PC-3 (cell line): ENCODE data around the gene RIPOR3. TPM values are rescaled to one million over a fixed set of nuclear protein-coding genes. Genes with fewer than 3 reads are reported as not detected.

ENCODE experiments used
- ATAC-seq: fragments of 200-7000 bp; cut with Tn5 transposase; 2 replicates; pipeline ENCODE4 v1.9.1; 2020; ENCODE audit warnings: mild to moderate bottlenecking, moderate library complexity
- BruUV-seq: library from RNA; stranded (reverse); fragments of 400-500 nt; replicated peaks from 2 replicates; lab custom pipeline; 2021; lab: Mats Ljungman, UMichigan
- CTCF ChIA-PET: fragments of 300-600 bp; sonication (Branson Sonifier 250); formaldehyde crosslinking; loops from one replicate; lab custom pipeline; 2022; ENCODE audit warnings: antibody characterized with exemption; lab: Charles Lee
- POLR2A ChIA-PET: fragments of 300-600 bp; sonication (Branson Sonifier 250); formaldehyde crosslinking; loops from one replicate; lab custom pipeline; 2022; ENCODE audit warnings: antibody characterized with exemption; ENCODE audit not compliant: unreplicated experiment; lab: Charles Lee
- DNase-seq: peaks from one replicate; pipeline ENCODE4 v3.0.0-alpha.2; 2015
- H2AFZ ChIP-seq: fragments of 300-600 bp; sonication (generic); 2 replicates; pipeline ENCODE4 v1.6.0; 2016; ENCODE audit warnings: antibody characterized with exemption, low read length
- H3F3A ChIP-seq: fragments of 300-600 bp; sonication (generic); one replicate; pipeline ENCODE4 v1.6.0; 2017; ENCODE audit warnings: antibody characterized with exemption, low read length, control low read depth, mild to moderate bottlenecking; ENCODE audit not compliant: unreplicated experiment
- H3K27ac ChIP-seq: fragments of 300-600 bp; sonication (generic); 2 replicates; pipeline ENCODE4 v1.5.1; 2016; ENCODE audit warnings: mild to moderate bottlenecking, low read length
- H3K27me3 ChIP-seq: fragments of 300-600 bp; sonication (generic); 2 replicates; pipeline ENCODE4 v1.6.1; 2016; ENCODE audit warnings: low read length, mixed read lengths
- H3K36me3 ChIP-seq: fragments of 300-600 bp; sonication (generic); 2 replicates; pipeline ENCODE4 v1.6.1; 2016; ENCODE audit warnings: low read depth, mixed run types, low read length, mixed read lengths
- H3K4me1 ChIP-seq: fragments of 300-600 bp; sonication (generic); 2 replicates; pipeline ENCODE4 v1.5.1; 2016; ENCODE audit warnings: low read length; ENCODE audit not compliant: insufficient read depth
- H3K4me2 ChIP-seq: fragments of 300-600 bp; sonication (generic); 2 replicates; pipeline ENCODE4 v1.6.0; 2016; ENCODE audit warnings: low read length
- H3K4me3 ChIP-seq: fragments of 300-600 bp; sonication (generic); 2 replicates; pipeline ENCODE4 v1.5.1; 2016; ENCODE audit warnings: mild to moderate bottlenecking, low read length, mixed read lengths
- H3K79me2 ChIP-seq: fragments of 300-600 bp; sonication (generic); 2 replicates; pipeline ENCODE4 v1.6.1; 2017; ENCODE audit warnings: low read length, mixed read lengths
- H3K9ac ChIP-seq: fragments of 300-600 bp; sonication (generic); 2 replicates; pipeline ENCODE4 v1.6.0; 2016; ENCODE audit warnings: mild to moderate bottlenecking, low read length
- H3K9me2 ChIP-seq: fragments of 300-600 bp; sonication (generic); replicated peaks from 2 replicates; pipeline ENCODE4 v1.6.1; 2016; ENCODE audit warnings: mixed run types, low read length, mixed read lengths
- H3K9me3 ChIP-seq: fragments of 300-600 bp; sonication (generic); 2 replicates; pipeline ENCODE4 v1.6.1; 2016; ENCODE audit warnings: low read length, mixed read lengths
- H4K20me1 ChIP-seq: fragments of 300-600 bp; sonication (generic); 2 replicates; pipeline ENCODE4 v1.6.1; 2016; ENCODE audit warnings: low read length, mixed read lengths
- EZH2 ChIP-seq: fragments of 300-600 bp; sonication (generic); IDR thresholded peaks from one replicate; pipeline ENCODE4 v1.6.1; 2017; ENCODE audit warnings: antibody characterized with exemption, mild to moderate bottlenecking, low read length; ENCODE audit not compliant: unreplicated experiment
- EZH2phosphoT487 ChIP-seq: fragments of 300-600 bp; sonication (generic); IDR thresholded peaks from 2 replicates; pipeline ENCODE4 v1.6.1; 2018; ENCODE audit warnings: mild to moderate bottlenecking, antibody characterized with exemption, low read length, borderline replicate concordance
- intact Hi-C: fragments of 100-400 bp; cut with micrococcal nuclease; formaldehyde crosslinking; loops from 2 replicates; pipeline ENCODE4 v1.9.0; 2023
- total RNA-seq: library from RNA; depleted of rRNA; stranded (reverse); fragments of >200 nt; gene quantifications from 2 replicates; pipeline ENCODE4 v1.2.3, GENCODE V29; 2014
- TF ChIP-seq, protein P1 (sequence below): fragments of 300-600 bp; sonication (generic); conservative IDR thresholded peaks from 2 replicates; pipeline ENCODE4 v1.5.1; 2017; ENCODE audit warnings: antibody characterized with exemption, low read depth, mild to moderate bottlenecking, low read length

The RIPOR3 gene
- total RNA-seq, 1 experiment from 2014 or later = 0.04 TPM

DNA sequence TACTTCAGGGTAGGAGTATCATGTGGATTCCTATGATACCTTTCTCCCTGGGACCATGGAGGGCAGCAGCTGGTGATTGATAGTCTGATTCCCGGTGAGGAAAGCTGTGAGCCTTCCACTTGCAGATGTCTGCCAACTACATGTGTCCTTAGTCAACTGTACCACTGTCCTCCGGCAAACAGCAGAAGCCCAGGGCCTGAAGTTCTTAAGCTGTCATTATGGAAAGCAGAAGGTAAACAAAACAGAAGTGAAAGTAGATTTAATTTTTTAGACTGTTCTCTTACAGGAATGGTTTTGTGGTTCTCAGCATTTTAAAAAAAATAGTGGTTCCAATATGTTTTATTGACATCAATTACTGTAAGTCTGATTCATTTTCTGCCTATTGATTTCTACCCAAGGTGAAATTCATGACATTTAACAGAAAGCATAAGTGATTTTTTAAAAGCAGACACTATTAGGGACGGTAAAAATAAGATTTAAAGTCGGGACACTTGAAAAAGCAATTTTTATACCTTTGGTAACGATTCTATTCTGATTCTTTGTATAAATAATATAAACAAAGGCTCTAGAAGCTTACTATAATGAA, 144.5 kb downstream of the RIPOR3 start:
- Histone ChIP-seq H3K4me1 (no peaks in the 10 kb centered on the region), H3K4me2 (no peak overlapping the region), H3K9me3 (no peaks in the 10 kb centered on the region), H3K4me3 (no peak overlapping the region), H3K27ac (no peak overlapping the region), H2AFZ (no peak overlapping the region), H3K9me2 (no peaks in the 10 kb centered on the region), H3F3A (no peaks in the 10 kb centered on the region), H3K36me3 (no peaks in the 10 kb centered on the region; the same call in 1 of the 2 replicates), H3K79me2 (peaks cover 69% of the 10 kb centered on the region), H4K20me1 (no peaks in the 10 kb centered on the region), H3K9ac (no peak overlapping the region), H3K27me3 (no peaks in the 10 kb centered on the region)
- TF ChIP-seq EZH2 = no peak
- intact Hi-C loops = no loop called here
- no TSS peak for BruUV-seq
- ChIA-PET CTCF (no interaction called here), POLR2A (no interaction called here)
- ATAC-seq (no peak), DNase-seq (no peak)

DNA sequence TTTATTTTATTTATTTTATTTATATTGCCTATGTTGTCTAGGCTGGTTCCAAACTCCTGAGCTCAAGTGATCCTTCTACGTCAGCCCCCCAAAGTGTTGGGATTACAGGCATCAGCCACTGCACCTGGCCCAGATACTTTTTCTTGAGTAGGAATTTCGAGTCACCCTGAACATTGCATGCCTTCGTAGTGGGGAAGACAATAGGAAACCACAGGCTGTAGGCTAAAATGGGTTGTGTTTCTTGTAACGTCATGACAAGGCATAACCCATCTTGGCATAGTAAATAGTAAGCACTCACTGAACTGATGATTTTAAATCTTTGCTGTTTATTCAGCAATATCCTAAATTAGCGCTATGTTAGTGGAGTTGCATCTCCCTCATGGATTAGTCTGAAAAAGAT, 146.2 kb downstream of the RIPOR3 start:
- H3K9ac ChIP-seq = no peak overlapping the region
- no peak overlapping the region for H3K4me2 ChIP-seq
- H2AFZ ChIP-seq = no peak overlapping the region
- no peaks in the 10 kb centered on the region for H3K9me3 ChIP-seq
- no peaks in the 10 kb centered on the region for H3K9me2 ChIP-seq
- no peak overlapping the region for H3K4me3 ChIP-seq
- H3K27me3 ChIP-seq = no peaks in the 10 kb centered on the region
- CTCF ChIA-PET = no interaction called here
- no TSS peak for BruUV-seq
- no peaks in the 10 kb centered on the region for H3F3A ChIP-seq
- ATAC-seq = no peak
- H4K20me1 ChIP-seq = no peaks in the 10 kb centered on the region
- TF ChIP-seq EZH2phosphoT487 (no peak), EZH2 (no peak)
- TF ChIP-seq, protein P1, sequence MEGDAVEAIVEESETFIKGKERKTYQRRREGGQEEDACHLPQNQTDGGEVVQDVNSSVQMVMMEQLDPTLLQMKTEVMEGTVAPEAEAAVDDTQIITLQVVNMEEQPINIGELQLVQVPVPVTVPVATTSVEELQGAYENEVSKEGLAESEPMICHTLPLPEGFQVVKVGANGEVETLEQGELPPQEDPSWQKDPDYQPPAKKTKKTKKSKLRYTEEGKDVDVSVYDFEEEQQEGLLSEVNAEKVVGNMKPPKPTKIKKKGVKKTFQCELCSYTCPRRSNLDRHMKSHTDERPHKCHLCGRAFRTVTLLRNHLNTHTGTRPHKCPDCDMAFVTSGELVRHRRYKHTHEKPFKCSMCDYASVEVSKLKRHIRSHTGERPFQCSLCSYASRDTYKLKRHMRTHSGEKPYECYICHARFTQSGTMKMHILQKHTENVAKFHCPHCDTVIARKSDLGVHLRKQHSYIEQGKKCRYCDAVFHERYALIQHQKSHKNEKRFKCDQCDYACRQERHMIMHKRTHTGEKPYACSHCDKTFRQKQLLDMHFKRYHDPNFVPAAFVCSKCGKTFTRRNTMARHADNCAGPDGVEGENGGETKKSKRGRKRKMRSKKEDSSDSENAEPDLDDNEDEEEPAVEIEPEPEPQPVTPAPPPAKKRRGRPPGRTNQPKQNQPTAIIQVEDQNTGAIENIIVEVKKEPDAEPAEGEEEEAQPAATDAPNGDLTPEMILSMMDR = no peak
- no peak overlapping the region for H3K27ac ChIP-seq
- H3K79me2 ChIP-seq = peaks cover 82% of the 10 kb centered on the region
- intact Hi-C loops = no loop called here
- no peak for DNase-seq
- POLR2A ChIA-PET = no interaction called here
- H3K36me3 ChIP-seq = no peaks in the 10 kb centered on the region; the same call in 1 of the 2 replicates
- H3K4me1 ChIP-seq = peaks cover 12% of the 10 kb centered on the region

DNA sequence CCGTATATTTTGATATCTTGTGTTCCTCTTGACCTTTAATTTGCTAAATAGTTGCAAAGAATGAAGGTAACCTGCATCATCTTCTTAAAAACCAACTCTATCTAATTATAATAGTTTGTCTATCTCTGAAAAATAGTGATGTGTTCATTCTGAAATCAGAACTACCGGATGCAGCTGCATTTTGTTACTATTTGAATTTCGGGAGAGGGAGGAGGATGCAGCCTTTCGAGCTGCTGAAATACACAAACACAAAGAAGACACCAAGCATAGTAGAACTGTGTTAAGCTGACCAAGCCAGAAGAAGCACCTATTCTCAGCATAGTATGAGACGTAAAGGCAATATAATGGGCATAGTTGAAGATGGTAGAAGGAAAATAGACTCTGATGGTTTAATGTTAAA, 148.0 kb downstream of the RIPOR3 start:
- intact Hi-C loops = no loop called here
- H3K9me2 ChIP-seq = no peaks in the 10 kb centered on the region
- no TSS peak for BruUV-seq
- no peak overlapping the region for H3K27ac ChIP-seq
- CTCF ChIA-PET = no interaction called here
- H3K9ac ChIP-seq = no peak overlapping the region
- H4K20me1 ChIP-seq = no peaks in the 10 kb centered on the region
- H3K4me2 ChIP-seq = no peak overlapping the region
- no peak overlapping the region for H2AFZ ChIP-seq
- no peaks in the 10 kb centered on the region for H3K9me3 ChIP-seq
- H3K79me2 ChIP-seq = peaks cover 83% of the 10 kb centered on the region
- H3K36me3 ChIP-seq = no peaks in the 10 kb centered on the region; the same call in 1 of the 2 replicates
- POLR2A ChIA-PET = no interaction called here
- TF ChIP-seq EZH2phosphoT487 (no peak), EZH2 (no peak)
- TF ChIP-seq, protein P1 = no peak
- H3K4me1 ChIP-seq = peaks cover 12% of the 10 kb centered on the region
- DNase-seq (no peak), ATAC-seq (no peak)
- no peaks in the 10 kb centered on the region for H3F3A ChIP-seq
- H3K4me3 ChIP-seq = no peak overlapping the region
- H3K27me3 ChIP-seq = no peaks in the 10 kb centered on the region
